ENCODE data around the gene ANG. TPM values are rescaled to one million over a fixed set of nuclear protein-coding genes. Genes with fewer than 3 reads are reported as not detected.

The ANG gene
- total RNA-seq, 1 donor from 2014 or later = 3.3 TPM

- TF ChIP-seq, protein P1, sequence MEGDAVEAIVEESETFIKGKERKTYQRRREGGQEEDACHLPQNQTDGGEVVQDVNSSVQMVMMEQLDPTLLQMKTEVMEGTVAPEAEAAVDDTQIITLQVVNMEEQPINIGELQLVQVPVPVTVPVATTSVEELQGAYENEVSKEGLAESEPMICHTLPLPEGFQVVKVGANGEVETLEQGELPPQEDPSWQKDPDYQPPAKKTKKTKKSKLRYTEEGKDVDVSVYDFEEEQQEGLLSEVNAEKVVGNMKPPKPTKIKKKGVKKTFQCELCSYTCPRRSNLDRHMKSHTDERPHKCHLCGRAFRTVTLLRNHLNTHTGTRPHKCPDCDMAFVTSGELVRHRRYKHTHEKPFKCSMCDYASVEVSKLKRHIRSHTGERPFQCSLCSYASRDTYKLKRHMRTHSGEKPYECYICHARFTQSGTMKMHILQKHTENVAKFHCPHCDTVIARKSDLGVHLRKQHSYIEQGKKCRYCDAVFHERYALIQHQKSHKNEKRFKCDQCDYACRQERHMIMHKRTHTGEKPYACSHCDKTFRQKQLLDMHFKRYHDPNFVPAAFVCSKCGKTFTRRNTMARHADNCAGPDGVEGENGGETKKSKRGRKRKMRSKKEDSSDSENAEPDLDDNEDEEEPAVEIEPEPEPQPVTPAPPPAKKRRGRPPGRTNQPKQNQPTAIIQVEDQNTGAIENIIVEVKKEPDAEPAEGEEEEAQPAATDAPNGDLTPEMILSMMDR (conservative IDR thresholded peaks at IDR 0.05) = no peak
- Mint-ChIP-seq H3K4me3 (peak overlapping the region; percentile 32), H3K36me3 (ENCODE audit: low read depth) (no peaks in the 10 kb centered on the region), H3K27me3 (ENCODE audit: low read depth) (peaks cover 8% of the 10 kb centered on the region), H3K4me1 (peaks cover 13% of the 10 kb centered on the region), H3K9me3 (no peaks in the 10 kb centered on the region), H3K27ac (ENCODE audit: unreplicated experiment) (no peak overlapping the region)
- DNase-seq (ENCODE audit: low read depth, low spot score) = no peak
These were observed 2.0 kb upstream of the ANG start for GRCh38 chr14:20686386-20687143.

DNA sequence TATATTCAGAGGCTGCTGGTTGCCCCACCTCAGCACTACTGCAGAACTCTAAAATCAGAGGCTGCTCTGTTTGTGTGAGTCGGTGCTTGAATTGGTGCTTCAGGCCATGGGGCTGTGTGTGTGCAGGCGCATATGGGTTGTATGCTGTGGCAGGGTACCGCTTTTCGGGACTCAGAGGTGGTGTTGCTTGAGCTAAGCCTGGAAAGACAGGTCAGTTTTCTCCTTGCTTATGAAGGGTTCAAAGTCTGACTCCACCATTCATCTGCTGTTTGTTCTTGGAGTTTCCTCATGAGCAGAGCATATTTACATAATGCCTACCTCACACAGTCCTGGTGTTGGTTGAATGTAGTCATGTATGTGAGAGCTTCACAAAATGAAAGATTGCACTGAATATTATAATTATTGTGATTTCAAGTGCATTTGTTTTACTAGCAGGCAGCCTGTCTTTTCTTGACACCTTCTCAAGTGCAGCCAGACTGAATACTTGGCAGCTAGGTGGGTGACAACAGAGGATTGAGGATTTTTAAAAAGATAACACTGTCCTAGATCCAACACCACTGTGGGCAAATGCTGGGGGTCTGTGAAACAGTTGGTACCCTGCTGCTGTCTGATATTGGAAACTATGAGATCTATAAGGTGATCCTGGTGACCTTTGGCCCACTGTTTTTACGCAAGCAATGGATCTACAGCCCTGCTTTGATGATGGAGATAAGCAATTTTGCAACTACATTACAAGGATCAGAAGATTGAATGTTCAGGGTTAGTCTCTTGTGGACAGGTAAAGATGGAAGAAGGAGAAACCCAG is 1.0 kb upstream of the ANG start:
- no peak for DNase-seq (ENCODE audit: low read depth, low spot score)
- TF ChIP-seq, protein P1 (conservative IDR thresholded peaks at IDR 0.05) = no peak
- peak overlapping the region; percentile 45 for H3K4me3 Mint-ChIP-seq
- H3K4me1 Mint-ChIP-seq = peaks cover 13% of the 10 kb centered on the region
- no peaks in the 10 kb centered on the region for H3K9me3 Mint-ChIP-seq
- H3K36me3 Mint-ChIP-seq (ENCODE audit: low read depth) = no peaks in the 10 kb centered on the region
- H3K27me3 Mint-ChIP-seq (ENCODE audit: low read depth) = peaks cover 8% of the 10 kb centered on the region
- no peak overlapping the region for H3K27ac Mint-ChIP-seq (ENCODE audit: unreplicated experiment)

- no peaks in the 10 kb centered on the region for H3K27me3 Mint-ChIP-seq (ENCODE audit: low read depth)
- H3K27ac Mint-ChIP-seq (ENCODE audit: unreplicated experiment) = no peak overlapping the region
- DNase-seq (ENCODE audit: low read depth, low spot score) = peak; percentile 25
- H3K4me1 Mint-ChIP-seq = peaks cover 5% of the 10 kb centered on the region
- H3K4me3 Mint-ChIP-seq = peak overlapping the region; percentile 51
- no peaks in the 10 kb centered on the region for H3K9me3 Mint-ChIP-seq
- TF ChIP-seq, protein P1 (conservative IDR thresholded peaks at IDR 0.05) = peak; percentile 85
- H3K36me3 Mint-ChIP-seq (ENCODE audit: low read depth) = no peaks in the 10 kb centered on the region
These were observed 2.5 kb downstream of the ANG start for GRCh38 chr14:20690848-20691640.

GRCh38 chr14:20692116-20692751 is 3.7 kb downstream of the ANG start:
- H3K9me3 Mint-ChIP-seq = no peaks in the 10 kb centered on the region
- H3K4me1 Mint-ChIP-seq = peaks cover 5% of the 10 kb centered on the region
- no peak overlapping the region for H3K27ac Mint-ChIP-seq (ENCODE audit: unreplicated experiment)
- TF ChIP-seq, protein P1 (conservative IDR thresholded peaks at IDR 0.05) = no peak
- H3K4me3 Mint-ChIP-seq = no peak overlapping the region
- no peak for DNase-seq (ENCODE audit: low read depth, low spot score)
- H3K36me3 Mint-ChIP-seq (ENCODE audit: low read depth) = no peaks in the 10 kb centered on the region
- H3K27me3 Mint-ChIP-seq (ENCODE audit: low read depth) = no peaks in the 10 kb centered on the region

DNA sequence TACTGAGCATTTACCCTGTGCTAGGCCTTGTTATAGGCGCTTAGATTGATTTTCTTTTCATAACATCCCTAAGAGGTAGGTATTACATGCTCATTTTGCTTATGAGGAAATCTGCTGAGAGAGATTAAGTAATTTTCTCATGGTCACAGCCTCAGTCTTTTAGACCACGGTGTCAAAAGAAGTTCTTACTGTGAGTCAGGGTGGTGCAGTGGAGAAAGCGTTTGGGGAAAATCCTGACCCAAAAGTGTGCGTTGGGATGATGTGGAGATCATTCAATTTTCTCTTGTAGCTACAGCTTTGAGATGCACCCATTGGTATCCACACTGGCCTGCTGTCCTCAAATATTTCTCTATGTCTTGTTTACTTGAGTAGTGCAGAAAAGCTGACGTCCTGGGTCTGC is 8.2 kb downstream of the ANG start:
- peaks cover 5% of the 10 kb centered on the region for H3K4me1 Mint-ChIP-seq
- H3K27ac Mint-ChIP-seq (ENCODE audit: unreplicated experiment) = no peak overlapping the region
- H3K9me3 Mint-ChIP-seq = no peaks in the 10 kb centered on the region
- H3K4me3 Mint-ChIP-seq = no peak overlapping the region
- H3K36me3 Mint-ChIP-seq (ENCODE audit: low read depth) = no peaks in the 10 kb centered on the region
- no peaks in the 10 kb centered on the region for H3K27me3 Mint-ChIP-seq (ENCODE audit: low read depth)
- DNase-seq (ENCODE audit: low read depth, low spot score) = no peak
- TF ChIP-seq, protein P1 (conservative IDR thresholded peaks at IDR 0.05) = no peak
